Measurements from ENCODE around the gene PSENEN. TPM values are rescaled to one million over a fixed set of nuclear protein-coding genes. Genes with fewer than 3 reads are reported as not detected.
"Not testable (repeated sequence)": the region's sequence is repeated elsewhere in the genome, so short reads cannot be mapped to it uniquely, and the experiment has no call there.

The PSENEN gene
- total RNA-seq, 3 donors from 2014 or later (not counting 1 experiment from before 2014, with no cell fraction given), result 38.5 to 45.0 (median 41.0) TPM

GRCh38 chr19:35768082-35768421 lies 22.6 kb downstream of the PSENEN start:
- ATAC-seq, result no peak
- H3K27ac Mint-ChIP-seq, result no peak overlapping the region

DNA sequence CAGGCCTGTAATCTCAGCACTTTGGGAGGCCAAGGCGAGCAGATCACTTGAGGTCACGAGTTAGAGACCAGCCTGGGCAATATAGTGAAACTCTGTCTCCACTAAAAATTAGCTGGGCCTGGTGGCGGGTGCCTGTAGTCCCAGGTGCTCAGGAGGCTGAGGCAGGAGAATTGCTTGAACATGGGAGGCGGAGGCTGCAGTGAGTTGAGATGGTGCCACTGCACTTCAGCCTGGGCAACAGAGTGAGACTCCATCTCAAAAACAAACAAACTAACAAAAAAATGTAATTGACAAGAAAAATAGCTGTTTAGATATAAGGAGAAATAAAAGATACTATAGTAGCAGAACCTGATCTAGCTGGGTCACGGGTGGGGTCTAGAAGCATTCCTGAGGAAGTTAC lies 26.9 kb downstream of the PSENEN start:
- H3K36me3 ChIP-seq (ENCODE audit: control insufficient read depth, insufficient read depth, low read length); intact Hi-C loops (cut with micrococcal nuclease); H3K27ac ChIP-seq (ENCODE audit: low read length); H3K4me3 Mint-ChIP-seq; ATAC-seq; H3K9me3 Mint-ChIP-seq; H3K27me3 Mint-ChIP-seq (ENCODE audit: low read depth in 2 of 2); H3K27me3 ChIP-seq (ENCODE audit: control insufficient read depth, insufficient read depth, low read length); DNase-seq; H3K9me3 ChIP-seq (ENCODE audit: control insufficient read depth, insufficient read depth, low read length); H3K27ac Mint-ChIP-seq; H3K36me3 Mint-ChIP-seq; H3K4me3 ChIP-seq (ENCODE audit: low read length): not testable (repeated sequence)
- H3K4me1 Mint-ChIP-seq, result peaks cover 18 to 27% of the 10 kb centered on the region in 2 donors
- WGBS (ENCODE audit: insufficient coverage), result 94% methylated on average over 5 of the region's 5 CpGs
- peaks cover 16% of the 10 kb centered on the region for H3K4me1 ChIP-seq (ENCODE audit: control insufficient read depth, insufficient read depth, low read length)

More at GRCh38 chr19:35768082-35768421, 22.6 kb downstream of the PSENEN start:
- no peak for DNase-seq
- Histone ChIP-seq H3K9me3 (ENCODE audit: control insufficient read depth, insufficient read depth, low read length) (no peaks in the 10 kb centered on the region), H3K27ac (ENCODE audit: low read length) (no peak overlapping the region), H3K27me3 (ENCODE audit: control insufficient read depth, insufficient read depth, low read length) (no peaks in the 10 kb centered on the region), H3K4me1 (ENCODE audit: control insufficient read depth, insufficient read depth, low read length) (no peaks in the 10 kb centered on the region), H3K36me3 (ENCODE audit: control insufficient read depth, insufficient read depth, low read length) (peaks cover 16% of the 10 kb centered on the region), H3K4me3 (ENCODE audit: low read length) (no peak overlapping the region)
- H3K9me3 Mint-ChIP-seq, result no peaks in the 10 kb centered on the region
- intact Hi-C loops (cut with micrococcal nuclease), result no loop called here
- 91% methylated on average over 15 of the region's 15 CpGs for WGBS (ENCODE audit: insufficient coverage)
- TF ChIP-seq, protein P1, sequence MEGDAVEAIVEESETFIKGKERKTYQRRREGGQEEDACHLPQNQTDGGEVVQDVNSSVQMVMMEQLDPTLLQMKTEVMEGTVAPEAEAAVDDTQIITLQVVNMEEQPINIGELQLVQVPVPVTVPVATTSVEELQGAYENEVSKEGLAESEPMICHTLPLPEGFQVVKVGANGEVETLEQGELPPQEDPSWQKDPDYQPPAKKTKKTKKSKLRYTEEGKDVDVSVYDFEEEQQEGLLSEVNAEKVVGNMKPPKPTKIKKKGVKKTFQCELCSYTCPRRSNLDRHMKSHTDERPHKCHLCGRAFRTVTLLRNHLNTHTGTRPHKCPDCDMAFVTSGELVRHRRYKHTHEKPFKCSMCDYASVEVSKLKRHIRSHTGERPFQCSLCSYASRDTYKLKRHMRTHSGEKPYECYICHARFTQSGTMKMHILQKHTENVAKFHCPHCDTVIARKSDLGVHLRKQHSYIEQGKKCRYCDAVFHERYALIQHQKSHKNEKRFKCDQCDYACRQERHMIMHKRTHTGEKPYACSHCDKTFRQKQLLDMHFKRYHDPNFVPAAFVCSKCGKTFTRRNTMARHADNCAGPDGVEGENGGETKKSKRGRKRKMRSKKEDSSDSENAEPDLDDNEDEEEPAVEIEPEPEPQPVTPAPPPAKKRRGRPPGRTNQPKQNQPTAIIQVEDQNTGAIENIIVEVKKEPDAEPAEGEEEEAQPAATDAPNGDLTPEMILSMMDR (IDR thresholded peaks at IDR 0.05), result no peak
- H3K36me3 Mint-ChIP-seq, result no peaks in the 10 kb centered on the region
- no peaks in the 10 kb centered on the region for H3K4me1 Mint-ChIP-seq
- no peak overlapping the region for H3K4me3 Mint-ChIP-seq
- no peaks in the 10 kb centered on the region for H3K27me3 Mint-ChIP-seq (ENCODE audit: low read depth in 2 of 2)

GRCh38 chr19:35773020-35773806 lies 27.8 kb downstream of the PSENEN start:
- H3K4me1 Mint-ChIP-seq, result peaks cover 18 to 27% of the 10 kb centered on the region in 2 donors
- Histone ChIP-seq H3K36me3 (ENCODE audit: control insufficient read depth, insufficient read depth, low read length) (peaks cover 2% of the 10 kb centered on the region), H3K9me3 (ENCODE audit: control insufficient read depth, insufficient read depth, low read length) (no peaks in the 10 kb centered on the region), H3K4me3 (ENCODE audit: low read length) (no peak overlapping the region), H3K4me1 (ENCODE audit: control insufficient read depth, insufficient read depth, low read length) (peaks cover 16% of the 10 kb centered on the region), H3K27me3 (ENCODE audit: control insufficient read depth, insufficient read depth, low read length) (no peaks in the 10 kb centered on the region), H3K27ac (ENCODE audit: low read length) (no peak overlapping the region)
- ATAC-seq (no peak), DNase-seq (no peak)
- no peaks in the 10 kb centered on the region for H3K36me3 Mint-ChIP-seq
- TF ChIP-seq, protein P1 (IDR thresholded peaks at IDR 0.05), result no peak
- H3K27ac Mint-ChIP-seq, result no peak overlapping the region
- WGBS (ENCODE audit: insufficient coverage), result 89% methylated on average over 8 of the region's 9 CpGs
- intact Hi-C loops (cut with micrococcal nuclease), result no loop called here
- no peak overlapping the region for H3K4me3 Mint-ChIP-seq
- no peaks in the 10 kb centered on the region for H3K27me3 Mint-ChIP-seq (ENCODE audit: low read depth in 2 of 2)
- no peaks in the 10 kb centered on the region for H3K9me3 Mint-ChIP-seq

- peaks cover 16% of the 10 kb centered on the region for H3K4me1 ChIP-seq (ENCODE audit: control insufficient read depth, insufficient read depth, low read length)
- ATAC-seq, result no peak
- WGBS (ENCODE audit: insufficient coverage), result 62% methylated on average over 16 of the region's 16 CpGs
- H3K27me3 ChIP-seq (ENCODE audit: control insufficient read depth, insufficient read depth, low read length), result no peaks in the 10 kb centered on the region
- Mint-ChIP-seq H3K4me1 (peaks cover 18 to 27% of the 10 kb centered on the region in 2 donors), H3K27ac (peak overlapping the region; percentile 43 to 72), H3K36me3 (no peaks in the 10 kb centered on the region), H3K27me3 (ENCODE audit: low read depth in 2 of 2) (no peaks in the 10 kb centered on the region), H3K9me3 (no peaks in the 10 kb centered on the region), H3K4me3 (peak overlapping the region; percentile 90)
- DNase-seq, result no peak
- H3K36me3 ChIP-seq (ENCODE audit: control insufficient read depth, insufficient read depth, low read length), result no peaks in the 10 kb centered on the region
- TF ChIP-seq, protein P1 (IDR thresholded peaks at IDR 0.05), result no peak
- peak overlapping the region; percentile 15 for H3K4me3 ChIP-seq (ENCODE audit: low read length)
- H3K9me3 ChIP-seq (ENCODE audit: control insufficient read depth, insufficient read depth, low read length), result no peaks in the 10 kb centered on the region
- no peak overlapping the region for H3K27ac ChIP-seq (ENCODE audit: low read length)
- intact Hi-C loops (cut with micrococcal nuclease), result loop anchor here (1.0 kb wide), 3 partner anchors 16 to 34 kb away; partner anchors contain the start of genes PROSER3, PSENEN and U2AF1L4
These were observed 29.0 kb downstream of the PSENEN start for GRCh38 chr19:35774274-35775045.

All from natural killer cell (primary cell).